D721Med (cell line): ENCODE results near the gene KLHL6.

Experiments used
- DNase-seq: peaks from one replicate; pipeline ENCODE4 v3.0.0; 2011; ENCODE audit warnings: low spot score; ENCODE audit not compliant: insufficient read length
- FAIRE-seq: peaks from 2 replicates; lab custom pipeline; 2011; peaks lifted over from hg19 to GRCh38; lab: Jason Lieb, UNC
- TF ChIP-seq, protein P1 (sequence below): IDR thresholded peaks from 2 replicates; pipeline ENCODE4 v1.5.1; 2012; ENCODE audit warnings: mild to moderate bottlenecking, control low read depth; ENCODE audit not compliant: insufficient read depth; ENCODE audit errors: missing control alignments

KLHL6 gene

DNA sequence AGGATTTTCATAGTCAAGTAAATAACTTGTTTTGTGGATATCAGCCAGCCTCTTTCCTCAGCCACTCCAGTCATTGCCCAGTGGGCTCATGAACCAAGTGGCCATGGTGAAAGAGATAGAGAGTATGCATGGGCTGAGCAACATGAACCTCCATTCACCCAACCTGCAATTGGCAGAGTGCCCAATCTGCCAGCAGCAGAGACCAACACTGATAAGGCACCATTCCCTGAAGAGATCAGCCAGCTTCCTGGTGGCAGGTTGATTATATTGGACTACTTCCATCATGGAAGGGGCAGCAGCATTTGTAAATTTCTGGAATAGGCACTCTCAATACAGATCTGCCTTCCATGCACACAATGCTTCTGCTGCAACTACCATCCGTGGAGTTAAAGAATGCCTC is 116.8 kb downstream of the KLHL6 start:
- no peak for DNase-seq
- no peak for FAIRE-seq
- TF ChIP-seq, protein P1, sequence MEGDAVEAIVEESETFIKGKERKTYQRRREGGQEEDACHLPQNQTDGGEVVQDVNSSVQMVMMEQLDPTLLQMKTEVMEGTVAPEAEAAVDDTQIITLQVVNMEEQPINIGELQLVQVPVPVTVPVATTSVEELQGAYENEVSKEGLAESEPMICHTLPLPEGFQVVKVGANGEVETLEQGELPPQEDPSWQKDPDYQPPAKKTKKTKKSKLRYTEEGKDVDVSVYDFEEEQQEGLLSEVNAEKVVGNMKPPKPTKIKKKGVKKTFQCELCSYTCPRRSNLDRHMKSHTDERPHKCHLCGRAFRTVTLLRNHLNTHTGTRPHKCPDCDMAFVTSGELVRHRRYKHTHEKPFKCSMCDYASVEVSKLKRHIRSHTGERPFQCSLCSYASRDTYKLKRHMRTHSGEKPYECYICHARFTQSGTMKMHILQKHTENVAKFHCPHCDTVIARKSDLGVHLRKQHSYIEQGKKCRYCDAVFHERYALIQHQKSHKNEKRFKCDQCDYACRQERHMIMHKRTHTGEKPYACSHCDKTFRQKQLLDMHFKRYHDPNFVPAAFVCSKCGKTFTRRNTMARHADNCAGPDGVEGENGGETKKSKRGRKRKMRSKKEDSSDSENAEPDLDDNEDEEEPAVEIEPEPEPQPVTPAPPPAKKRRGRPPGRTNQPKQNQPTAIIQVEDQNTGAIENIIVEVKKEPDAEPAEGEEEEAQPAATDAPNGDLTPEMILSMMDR: no peak

DNA sequence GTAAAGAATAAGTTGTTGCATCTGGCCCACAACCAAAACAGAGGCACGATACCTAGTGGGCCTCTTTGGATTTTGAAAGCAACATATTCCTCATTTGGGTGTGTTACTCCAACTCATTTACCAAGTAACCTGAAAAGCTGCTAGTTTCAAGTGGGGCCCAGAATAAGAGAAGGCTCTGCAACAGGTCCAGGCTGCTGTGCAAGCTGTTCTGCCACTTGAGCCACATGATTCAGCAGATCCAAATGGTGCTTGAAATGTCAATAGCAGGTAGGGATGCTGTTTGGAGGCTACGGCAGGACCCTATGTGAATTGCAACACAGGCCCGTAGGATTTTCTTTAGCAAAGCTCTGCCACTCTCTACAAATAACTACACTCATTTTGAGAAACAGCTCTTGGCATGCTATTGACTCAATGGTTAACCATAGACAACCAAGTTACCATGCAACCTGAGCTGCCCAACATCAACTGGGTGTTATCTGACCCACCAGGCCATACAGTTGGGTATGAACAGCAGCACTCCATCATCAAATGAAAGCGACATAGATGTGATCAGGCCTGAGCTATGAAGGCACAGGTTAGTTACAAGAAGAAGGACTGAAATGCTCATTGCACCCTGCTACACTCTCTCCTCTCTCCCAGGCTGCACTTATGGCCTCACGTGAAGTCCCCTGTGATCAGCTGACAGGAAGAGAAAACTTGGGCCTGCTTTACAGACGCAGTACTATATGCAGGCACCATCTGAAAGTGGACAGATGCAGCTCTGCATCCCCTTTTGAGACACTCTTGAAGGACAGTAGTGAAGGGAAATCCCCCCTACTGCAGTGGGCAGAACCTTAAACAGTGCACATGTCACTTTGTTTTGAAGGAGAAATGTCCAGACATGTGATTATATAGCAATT is 117.6 kb downstream of the KLHL6 start:
- TF ChIP-seq, protein P1: no peak
- DNase-seq: no peak
- FAIRE-seq: no peak
